Articular chondrocyte of knee joint (primary cell): ENCODE results near the gene B3GALT2. TPM values are rescaled to one million over a fixed set of nuclear protein-coding genes. Genes with fewer than 3 reads are reported as not detected.

Source experiments
- small RNA-seq: library from RNA; depleted of rRNA; stranded (forward); fragments of <200 nt; gene quantifications from one replicate; pipeline ENCODE3, GENCODE V24; 2012
- total RNA-seq: library from RNA; depleted of rRNA; stranded (reverse); fragments of >200 nt; gene quantifications from 2 replicates; pipeline ENCODE4 v1.2.3, GENCODE V29; 2012

The B3GALT2 gene
- total RNA-seq = 0.13 TPM in 1 of 2 replicates, not detected in the other

DNA sequence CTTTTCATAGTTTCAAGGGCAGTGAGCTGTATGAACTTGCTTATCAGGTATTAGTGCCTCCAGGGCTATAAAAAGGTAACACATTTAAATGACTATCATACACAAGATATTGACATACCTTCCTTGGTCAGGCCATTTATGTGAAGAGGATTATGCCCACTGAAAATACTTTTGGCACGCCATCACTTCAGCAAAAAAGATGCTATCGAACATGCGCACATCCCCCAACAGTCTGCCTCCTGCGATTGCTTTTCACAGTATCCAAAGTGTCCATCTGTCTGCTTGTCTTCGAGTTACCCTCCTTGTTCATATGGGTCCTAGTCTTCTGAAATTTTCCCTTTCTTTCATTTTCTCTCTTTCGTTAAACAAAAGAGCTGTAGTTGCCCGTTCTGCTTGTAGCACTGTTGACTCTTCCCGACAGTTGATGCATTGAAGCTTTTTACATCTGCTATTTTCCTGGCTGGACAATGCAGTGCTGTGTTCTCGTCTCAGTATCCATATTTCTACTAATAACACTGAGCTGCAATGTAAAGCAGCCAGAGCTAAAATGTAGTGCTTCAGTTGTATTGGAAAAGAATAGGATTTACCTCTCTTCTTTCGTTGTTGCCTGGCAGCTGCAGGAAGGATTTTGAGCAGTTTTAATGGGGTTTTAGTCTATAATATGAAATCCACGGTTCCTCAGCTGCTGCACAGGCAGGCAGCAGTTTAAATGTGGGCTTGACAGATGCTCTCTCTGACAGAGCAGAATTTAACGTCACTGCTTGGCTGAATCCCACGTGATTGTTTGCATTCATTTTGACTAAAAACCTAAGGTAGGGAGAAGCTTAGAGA is at the start of gene B3GALT2:
Gene B3GALT2 (minus strand): TSS at position 713 of the 831 bp plus-strand sequence. CDS start 5,051 bp downstream, outside the sequence.

Small RNAs within 50 kb of the gene (small RNA-seq; reads per million reads assigned to genes)
- gene MIR1278 = 1.8 reads per million, percentile 67 among the genes with 10 or more reads in this experiment

Other genes starting within 250 kb of the B3GALT2 start
- 29.0 and 29.9 TPM in 2 replicates for gene UCHL5, start 127.3 kb downstream of the B3GALT2 start, total RNA-seq
- gene RO60, start 127.0 kb downstream of the B3GALT2 start, total RNA-seq = 123 TPM in 2 replicates
- 14.2 and 18.6 TPM in 2 replicates for gene GLRX2, start 81.2 kb downstream of the B3GALT2 start, total RNA-seq
- 34.4 and 41.3 TPM in 2 replicates for gene CDC73, start 64.6 kb downstream of the B3GALT2 start, total RNA-seq